SU-DHL-6 (cell line): ENCODE results near the gene RUFY4.
"Not testable (repeated sequence)": the region's sequence is repeated elsewhere in the genome, so short reads cannot be mapped to it uniquely, and the experiment has no call there.

ENCODE experiments used
- H2AFZ ChIP-seq: fragments of 200-600 bp; sonication (generic); 2 replicates; pipeline ENCODE4 v1.6.1; 2014; ENCODE audit warnings: low read depth, mild to moderate bottlenecking, moderate library complexity, mixed read lengths, antibody characterized with exemption, low read length; ENCODE audit not compliant: severe bottlenecking
- H3F3A ChIP-seq: fragments of 200-600 bp; shearing (Covaris generic); 2 replicates; pipeline ENCODE4 v1.6.0; 2016; ENCODE audit warnings: antibody characterized with exemption, mild to moderate bottlenecking; ENCODE audit not compliant: insufficient read depth
- H3K27ac ChIP-seq: fragments of 200-600 bp; sonication (generic); 2 replicates; pipeline ENCODE4 v1.5.1; 2016; ENCODE audit warnings: low read depth, mild to moderate bottlenecking, low read length, moderate library complexity, mixed read lengths
- H3K27me3 ChIP-seq: fragments of 200-600 bp; sonication (generic), shearing (Covaris generic); 2 replicates; pipeline ENCODE4 v1.6.0; 2014; ENCODE audit warnings: mild to moderate bottlenecking, low read length
- H3K36me3 ChIP-seq: fragments of 200-600 bp; sonication (generic); 2 replicates; pipeline ENCODE4 v1.6.1; 2014; ENCODE audit warnings: mild to moderate bottlenecking, low read length, mixed read lengths
- H3K4me2 ChIP-seq: fragments of 300-600, 200-600 bp; shearing (Covaris generic), sonication (generic); 2 replicates; pipeline ENCODE4 v1.6.0; 2014; ENCODE audit warnings: low read length, low read depth, mild to moderate bottlenecking; ENCODE audit not compliant: poor library complexity, severe bottlenecking
- H3K4me3 ChIP-seq: fragments of 200-600 bp; sonication (generic); 2 replicates; pipeline ENCODE4 v1.5.1; 2014; ENCODE audit warnings: antibody characterized with exemption, low read length, mild to moderate bottlenecking, mixed read lengths; ENCODE audit not compliant: insufficient read depth, poor library complexity, severe bottlenecking
- H3K79me2 ChIP-seq: fragments of 200-600 bp; sonication (generic); 2 replicates; pipeline ENCODE4 v1.6.1; 2014; ENCODE audit warnings: mild to moderate bottlenecking, low read length, moderate library complexity; ENCODE audit not compliant: insufficient read depth
- H3K9ac ChIP-seq: fragments of 200-600 bp; sonication (generic); 2 replicates; pipeline ENCODE4 v1.7.0; 2014; ENCODE audit warnings: mild to moderate bottlenecking, low read length
- H3K9me2 ChIP-seq: fragments of 200-600 bp; sonication (generic); replicated peaks from 2 replicates; pipeline ENCODE4 v1.6.1; 2014; ENCODE audit warnings: low read length; ENCODE audit not compliant: insufficient read depth
- H3K9me3 ChIP-seq: fragments of 200-600 bp; sonication (generic); 2 replicates; pipeline ENCODE4 v1.6.1; 2014; ENCODE audit warnings: low read length, mixed read lengths; ENCODE audit not compliant: insufficient read depth
- H4K20me1 ChIP-seq: fragments of 200-600 bp; sonication (generic); 2 replicates; pipeline ENCODE4 v1.6.1; 2014; ENCODE audit warnings: low read depth, mild to moderate bottlenecking, antibody characterized with exemption, low read length, moderate library complexity, mixed read lengths
- CTCF ChIP-seq: fragments of 200-600 bp; sonication (generic); IDR thresholded peaks from one replicate; pipeline ENCODE4 v1.5.1; 2017; ENCODE audit warnings: antibody characterized with exemption, mild to moderate bottlenecking, low read length, moderate library complexity; ENCODE audit not compliant: insufficient read depth, poor library complexity, severe bottlenecking
- EZH2phosphoT487 ChIP-seq: fragments of 200-600 bp; sonication (generic), shearing (Covaris generic); conservative IDR thresholded peaks from 2 replicates; pipeline ENCODE4 v1.6.1; 2018; ENCODE audit warnings: mild to moderate bottlenecking, antibody characterized with exemption, low read length, moderate library complexity, mixed read lengths

The RUFY4 gene

GRCh38 chr2:218041302-218042168 lies 27.5 kb upstream of the RUFY4 start:
- no peak overlapping the region for H3K27ac ChIP-seq
- H3K9me2 ChIP-seq: no peaks in the 10 kb centered on the region
- H3K9me3 ChIP-seq: peaks cover 6% of the 10 kb centered on the region; the same call in 1 of the 2 replicates

GRCh38 chr2:218043100-218043499 lies 26.0 kb upstream of the RUFY4 start:
- H3K9me2 ChIP-seq: no peaks in the 10 kb centered on the region
- H3K36me3 ChIP-seq: no peaks in the 10 kb centered on the region
- H3K79me2 ChIP-seq: no peaks in the 10 kb centered on the region
- no peaks in the 10 kb centered on the region for H3F3A ChIP-seq
- peaks cover 6% of the 10 kb centered on the region; the same call in 1 of the 2 replicates for H3K9me3 ChIP-seq
- no peak overlapping the region for H3K4me3 ChIP-seq
- H3K4me2 ChIP-seq: no peak overlapping the region
- no peak overlapping the region for H3K9ac ChIP-seq
- TF ChIP-seq EZH2phosphoT487 (no peak), CTCF (no peak)
- H3K27me3 ChIP-seq: no peaks in the 10 kb centered on the region
- no peak overlapping the region for H2AFZ ChIP-seq
- H4K20me1 ChIP-seq: no peaks in the 10 kb centered on the region
- H3K27ac ChIP-seq: no peak overlapping the region

More at GRCh38 chr2:218041302-218042168, 27.5 kb upstream of the RUFY4 start:
- no peaks in the 10 kb centered on the region for H3K79me2 ChIP-seq
- H3K9ac ChIP-seq: no peak overlapping the region
- H3K27me3 ChIP-seq: no peaks in the 10 kb centered on the region
- no peaks in the 10 kb centered on the region for H3K36me3 ChIP-seq
- no peaks in the 10 kb centered on the region for H3F3A ChIP-seq
- no peak overlapping the region for H2AFZ ChIP-seq
- H4K20me1 ChIP-seq: no peaks in the 10 kb centered on the region
- H3K4me3 ChIP-seq: no peak overlapping the region
- TF ChIP-seq CTCF (no peak), EZH2phosphoT487 (no peak)
- H3K4me2 ChIP-seq: no peak overlapping the region

GRCh38 chr2:218043701-218044109 lies 25.3 kb upstream of the RUFY4 start:
- Histone ChIP-seq H3K27ac (no peak overlapping the region), H3K27me3 (no peaks in the 10 kb centered on the region), H3K9me2 (no peaks in the 10 kb centered on the region), H2AFZ (no peak overlapping the region), H3K4me3 (no peak overlapping the region), H3K79me2 (no peaks in the 10 kb centered on the region), H4K20me1 (no peaks in the 10 kb centered on the region), H3F3A (no peaks in the 10 kb centered on the region), H3K9ac (no peak overlapping the region), H3K9me3 (peaks cover 6% of the 10 kb centered on the region; the same call in 1 of the 2 replicates), H3K4me2 (no peak overlapping the region), H3K36me3 (no peaks in the 10 kb centered on the region)
- TF ChIP-seq EZH2phosphoT487: no peak
- no peak for TF ChIP-seq CTCF

- H3K79me2 ChIP-seq, H4K20me1 ChIP-seq, H3K27ac ChIP-seq, H2AFZ ChIP-seq, H3K9me2 ChIP-seq, H3K4me2 ChIP-seq, H3K9ac ChIP-seq, H3K4me3 ChIP-seq, H3K9me3 ChIP-seq, H3K36me3 ChIP-seq, H3F3A ChIP-seq, H3K27me3 ChIP-seq: not testable (repeated sequence)
Observed at GRCh38 chr2:218044599-218044998, 24.5 kb upstream of the RUFY4 start.
